ENCODE results near the gene EMID1. TPM values are rescaled to one million over a fixed set of nuclear protein-coding genes. Genes with fewer than 3 reads are reported as not detected.
A peak's percentile ranks its signal among the peaks of the same experiment; 100 is the strongest.

Gene EMID1
- total RNA-seq (1 to 10 TPM in 2 of 4 donors, under 1 TPM in 2; 0.34 to 1.3 (median 0.73) TPM), polyA plus RNA-seq (under 1 TPM; 0.13 to 0.59 (median 0.58) TPM)
- long read RNA-seq, donor 1: 0 reads
- long read RNA-seq, donor 2, partial matches to known transcripts: 0 of 1 reads
- long read RNA-seq, donor 2, other reads (novel, unspliced or antisense): 1 of 1 reads

DNA sequence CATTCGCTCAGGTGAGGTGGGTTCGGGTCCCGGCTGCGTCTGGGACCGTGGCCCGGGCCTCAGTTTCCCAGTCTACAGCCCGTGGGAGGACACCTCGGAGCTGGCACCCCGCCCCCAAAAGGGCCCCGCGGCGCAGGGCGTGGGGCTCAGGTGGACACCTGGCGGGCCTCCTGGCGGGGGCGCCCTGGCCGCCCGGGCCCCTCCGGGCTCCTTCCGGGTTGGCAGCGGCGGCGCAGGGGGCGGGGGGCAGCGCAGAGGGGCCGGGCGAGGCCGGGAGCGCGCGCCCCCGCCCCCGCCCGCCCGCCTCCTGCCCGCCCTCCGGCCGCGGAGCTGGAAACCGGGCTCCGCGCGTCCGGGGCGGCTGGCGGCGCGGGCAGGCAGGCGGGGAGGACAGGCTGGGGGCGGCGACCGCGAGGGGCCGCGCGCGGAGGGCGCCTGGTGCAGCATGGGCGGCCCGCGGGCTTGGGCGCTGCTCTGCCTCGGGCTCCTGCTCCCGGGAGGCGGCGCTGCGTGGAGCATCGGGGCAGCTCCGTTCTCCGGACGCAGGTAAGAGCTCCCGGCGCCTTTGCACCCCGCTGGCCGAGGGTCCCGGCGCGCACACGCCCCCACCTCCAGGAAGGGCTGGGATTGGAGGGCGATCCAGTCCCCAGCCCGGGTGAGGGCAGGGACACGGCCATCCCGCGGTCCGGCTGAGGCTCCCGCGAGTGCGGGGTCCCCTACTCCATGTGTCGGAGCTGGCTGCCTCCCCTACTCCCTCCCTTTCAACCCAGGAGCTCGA, at the start of gene EMID1:
Gene EMID1 (plus strand): TSS at position 303 of the 778 bp plus-strand sequence. CDS start 143 bp downstream, at position 446.
- Histone ChIP-seq H3K27me3 (ENCODE audit: insufficient read depth in 3 of 3, low read length in 2 of 3) (peaks cover 0 to 16% (median 9%) of the 10 kb centered on the region in 3 donors), H3K4me1 (no peaks in the 10 kb centered on the region), H3K27ac (no peak within 1 kb of the TSS), H3K4me3 (peak within 1 kb of the TSS; percentile 63), H3K36me3 (ENCODE audit: insufficient read depth in 1 of 2, low read depth in 1 of 2) (no peaks in the 10 kb centered on the region), H3K9me3 (no peaks in the 10 kb centered on the region)
- 1 to 3% (median 2%) methylated on average over 32 to 90 of the region's 90 CpGs for WGBS, 3 donors
- ATAC-seq (peak; percentile 40 to 58 (median 52)), DNase-seq (peak in 1 of 2 donors; percentile 37)
- TF ChIP-seq, protein P1, sequence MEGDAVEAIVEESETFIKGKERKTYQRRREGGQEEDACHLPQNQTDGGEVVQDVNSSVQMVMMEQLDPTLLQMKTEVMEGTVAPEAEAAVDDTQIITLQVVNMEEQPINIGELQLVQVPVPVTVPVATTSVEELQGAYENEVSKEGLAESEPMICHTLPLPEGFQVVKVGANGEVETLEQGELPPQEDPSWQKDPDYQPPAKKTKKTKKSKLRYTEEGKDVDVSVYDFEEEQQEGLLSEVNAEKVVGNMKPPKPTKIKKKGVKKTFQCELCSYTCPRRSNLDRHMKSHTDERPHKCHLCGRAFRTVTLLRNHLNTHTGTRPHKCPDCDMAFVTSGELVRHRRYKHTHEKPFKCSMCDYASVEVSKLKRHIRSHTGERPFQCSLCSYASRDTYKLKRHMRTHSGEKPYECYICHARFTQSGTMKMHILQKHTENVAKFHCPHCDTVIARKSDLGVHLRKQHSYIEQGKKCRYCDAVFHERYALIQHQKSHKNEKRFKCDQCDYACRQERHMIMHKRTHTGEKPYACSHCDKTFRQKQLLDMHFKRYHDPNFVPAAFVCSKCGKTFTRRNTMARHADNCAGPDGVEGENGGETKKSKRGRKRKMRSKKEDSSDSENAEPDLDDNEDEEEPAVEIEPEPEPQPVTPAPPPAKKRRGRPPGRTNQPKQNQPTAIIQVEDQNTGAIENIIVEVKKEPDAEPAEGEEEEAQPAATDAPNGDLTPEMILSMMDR (IDR thresholded peaks at IDR 0.05): no peak
- intact Hi-C loops (cut with DNase I): no loop called here

DNA sequence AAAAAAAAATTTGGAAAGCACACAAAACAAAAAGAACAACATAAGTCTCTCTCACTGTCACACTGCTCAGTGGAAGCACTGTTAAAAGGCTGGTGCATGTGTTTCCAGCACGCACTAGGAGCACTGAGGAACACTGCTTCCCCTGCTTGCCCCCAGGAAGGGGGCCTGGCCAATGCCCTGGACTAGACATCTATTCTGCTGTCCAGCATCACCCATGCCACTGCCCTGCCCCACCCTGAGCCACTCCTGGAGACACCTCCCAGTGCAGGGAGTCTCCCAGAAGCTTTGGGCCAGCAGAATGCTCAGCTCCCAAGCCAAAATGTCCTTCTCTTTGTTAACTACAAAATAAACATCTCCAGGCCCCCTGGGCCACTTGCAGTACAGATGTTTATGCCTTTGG, 49.7 kb upstream of the EMID1 start:
- Histone ChIP-seq H3K36me3 (ENCODE audit: insufficient read depth in 1 of 2, low read depth in 1 of 2) (no peaks in the 10 kb centered on the region), H3K27ac (no peak overlapping the region), H3K4me3 (no peak overlapping the region), H3K4me1 (peaks cover 9% of the 10 kb centered on the region), H3K9me3 (no peaks in the 10 kb centered on the region), H3K27me3 (ENCODE audit: insufficient read depth in 3 of 3, low read length in 2 of 3) (no peaks in the 10 kb centered on the region)
- no peak for ATAC-seq
- WGBS, 3 donors: 91 to 100% (median 93%) methylated on average over 1 of the region's 1 CpG
- intact Hi-C loops (cut with DNase I): loop anchor here in 1 of 2 donors (10.0 kb wide), 1 partner anchor 301 kb away; no protein-coding TSS in a partner anchor
- DNase-seq: no peak
- TF ChIP-seq, protein P1 (IDR thresholded peaks at IDR 0.05): no peak

DNA sequence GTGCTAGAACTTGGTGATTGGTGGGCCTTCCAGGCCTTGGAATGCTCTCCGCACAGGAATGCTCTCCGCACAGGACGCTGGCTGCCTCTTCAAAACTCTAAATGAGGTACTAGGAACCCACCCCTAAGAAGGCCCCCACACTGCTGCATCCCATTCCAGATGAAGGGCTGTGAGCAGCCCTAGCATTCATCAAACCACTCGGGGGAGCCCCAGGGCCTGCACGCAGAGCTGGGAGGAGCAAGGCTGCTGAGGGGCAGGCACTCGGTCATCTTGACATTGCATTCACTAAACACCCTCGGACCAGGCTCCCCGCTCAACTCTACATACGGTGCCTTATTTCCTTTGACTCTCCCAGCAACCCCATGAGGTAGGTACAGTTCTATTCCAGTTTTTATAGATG, 49.2 kb upstream of the EMID1 start:
- Histone ChIP-seq H3K4me3 (no peak overlapping the region), H3K4me1 (peaks cover 9% of the 10 kb centered on the region), H3K27ac (no peak overlapping the region), H3K36me3 (ENCODE audit: insufficient read depth in 1 of 2, low read depth in 1 of 2) (no peaks in the 10 kb centered on the region), H3K9me3 (no peaks in the 10 kb centered on the region), H3K27me3 (ENCODE audit: insufficient read depth in 3 of 3, low read length in 2 of 3) (no peaks in the 10 kb centered on the region)
- intact Hi-C loops (cut with DNase I): loop anchor here in 1 of 2 donors (10.0 kb wide), 1 partner anchor 302 kb away; no protein-coding TSS in a partner anchor
- WGBS, 3 donors: 78 to 82% (median 79%) methylated on average over 9 of the region's 9 CpGs
- TF ChIP-seq, protein P1 (IDR thresholded peaks at IDR 0.05): no peak
- ATAC-seq (no peak), DNase-seq (no peak)

DNA sequence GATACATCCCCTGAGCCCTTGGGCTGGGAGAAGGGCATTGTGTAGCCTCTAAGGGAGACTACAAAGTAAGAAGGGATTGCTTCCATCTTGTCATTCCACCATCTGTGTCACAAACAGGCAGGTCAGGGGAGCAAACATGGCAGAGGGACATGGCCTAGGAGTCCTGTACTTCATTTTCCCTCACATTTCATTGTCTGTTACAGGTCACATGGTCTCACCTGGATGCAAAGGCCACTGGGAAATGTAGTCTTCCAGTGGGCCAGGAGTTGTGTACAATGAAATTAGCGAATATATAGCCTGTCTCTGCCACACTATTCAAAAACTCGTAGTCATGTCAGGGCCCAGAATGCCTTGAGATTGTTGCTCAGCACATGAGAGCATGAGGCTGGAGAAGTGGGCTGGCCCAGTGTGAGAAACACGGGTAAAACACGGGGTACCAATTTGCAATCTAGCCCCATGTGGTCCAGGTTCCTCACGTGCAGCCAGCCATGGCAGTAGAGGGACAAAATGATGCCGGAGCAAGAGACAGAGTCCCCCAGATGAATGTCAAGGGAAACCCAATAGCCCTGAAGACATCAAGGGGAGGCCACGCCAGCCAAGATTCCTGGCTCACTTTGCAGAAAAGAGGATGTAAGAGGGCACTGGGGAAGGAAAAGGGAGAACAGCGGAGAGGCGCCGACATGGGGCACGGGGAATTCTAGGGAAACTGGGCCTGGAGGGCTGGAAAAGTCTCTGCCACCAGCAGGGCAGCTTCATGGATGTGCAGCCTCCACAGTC, 47.7 kb upstream of the EMID1 start:
- peaks cover 9% of the 10 kb centered on the region for H3K4me1 ChIP-seq
- DNase-seq: no peak
- WGBS, 3 donors: 79 to 89% (median 81%) methylated on average over 11 of the region's 11 CpGs
- no peaks in the 10 kb centered on the region for H3K36me3 ChIP-seq (ENCODE audit: insufficient read depth in 1 of 2, low read depth in 1 of 2)
- H3K27me3 ChIP-seq (ENCODE audit: insufficient read depth in 3 of 3, low read length in 2 of 3): no peaks in the 10 kb centered on the region
- TF ChIP-seq, protein P1 (IDR thresholded peaks at IDR 0.05): no peak
- no peak overlapping the region for H3K27ac ChIP-seq
- ATAC-seq: no peak
- intact Hi-C loops (cut with DNase I): loop anchor here in 1 of 2 donors (10.0 kb wide), 1 partner anchor 303 kb away; no protein-coding TSS in a partner anchor
- H3K4me3 ChIP-seq: no peak overlapping the region
- no peaks in the 10 kb centered on the region for H3K9me3 ChIP-seq

All from psoas muscle (tissue), 8 donors.